PC-3 (cell line): Measurements from ENCODE around the gene C10orf71. TPM values are rescaled to one million over a fixed set of nuclear protein-coding genes. Genes with fewer than 3 reads are reported as not detected.

Experiments used
- ATAC-seq: fragments of 200-7000 bp; cut with Tn5 transposase; 2 replicates; pipeline ENCODE4 v1.9.1; 2020; ENCODE audit warnings: mild to moderate bottlenecking, moderate library complexity
- BruUV-seq: library from RNA; stranded (reverse); fragments of 400-500 nt; replicated peaks from 2 replicates; lab custom pipeline; 2021; lab: Mats Ljungman, UMichigan
- CTCF ChIA-PET: fragments of 300-600 bp; sonication (Branson Sonifier 250); formaldehyde crosslinking; loops from one replicate; lab custom pipeline; 2022; ENCODE audit warnings: antibody characterized with exemption; lab: Charles Lee
- POLR2A ChIA-PET: fragments of 300-600 bp; sonication (Branson Sonifier 250); formaldehyde crosslinking; loops from one replicate; lab custom pipeline; 2022; ENCODE audit warnings: antibody characterized with exemption; ENCODE audit not compliant: unreplicated experiment; lab: Charles Lee
- DNase-seq: peaks from one replicate; pipeline ENCODE4 v3.0.0-alpha.2; 2015
- H2AFZ ChIP-seq: fragments of 300-600 bp; sonication (generic); 2 replicates; pipeline ENCODE4 v1.6.0; 2016; ENCODE audit warnings: antibody characterized with exemption, low read length
- H3F3A ChIP-seq: fragments of 300-600 bp; sonication (generic); one replicate; pipeline ENCODE4 v1.6.0; 2017; ENCODE audit warnings: antibody characterized with exemption, low read length, control low read depth, mild to moderate bottlenecking; ENCODE audit not compliant: unreplicated experiment
- H3K27ac ChIP-seq: fragments of 300-600 bp; sonication (generic); 2 replicates; pipeline ENCODE4 v1.5.1; 2016; ENCODE audit warnings: mild to moderate bottlenecking, low read length
- H3K27me3 ChIP-seq: fragments of 300-600 bp; sonication (generic); 2 replicates; pipeline ENCODE4 v1.6.1; 2016; ENCODE audit warnings: low read length, mixed read lengths
- H3K36me3 ChIP-seq: fragments of 300-600 bp; sonication (generic); 2 replicates; pipeline ENCODE4 v1.6.1; 2016; ENCODE audit warnings: low read depth, mixed run types, low read length, mixed read lengths
- H3K4me1 ChIP-seq: fragments of 300-600 bp; sonication (generic); 2 replicates; pipeline ENCODE4 v1.5.1; 2016; ENCODE audit warnings: low read length; ENCODE audit not compliant: insufficient read depth
- H3K4me2 ChIP-seq: fragments of 300-600 bp; sonication (generic); 2 replicates; pipeline ENCODE4 v1.6.0; 2016; ENCODE audit warnings: low read length
- H3K4me3 ChIP-seq: fragments of 300-600 bp; sonication (generic); 2 replicates; pipeline ENCODE4 v1.5.1; 2016; ENCODE audit warnings: mild to moderate bottlenecking, low read length, mixed read lengths
- H3K79me2 ChIP-seq: fragments of 300-600 bp; sonication (generic); 2 replicates; pipeline ENCODE4 v1.6.1; 2017; ENCODE audit warnings: low read length, mixed read lengths
- H3K9ac ChIP-seq: fragments of 300-600 bp; sonication (generic); 2 replicates; pipeline ENCODE4 v1.6.0; 2016; ENCODE audit warnings: mild to moderate bottlenecking, low read length
- H3K9me2 ChIP-seq: fragments of 300-600 bp; sonication (generic); replicated peaks from 2 replicates; pipeline ENCODE4 v1.6.1; 2016; ENCODE audit warnings: mixed run types, low read length, mixed read lengths
- H3K9me3 ChIP-seq: fragments of 300-600 bp; sonication (generic); 2 replicates; pipeline ENCODE4 v1.6.1; 2016; ENCODE audit warnings: low read length, mixed read lengths
- H4K20me1 ChIP-seq: fragments of 300-600 bp; sonication (generic); 2 replicates; pipeline ENCODE4 v1.6.1; 2016; ENCODE audit warnings: low read length, mixed read lengths
- CTCF ChIP-seq: fragments of 300-600 bp; sonication (generic); conservative IDR thresholded peaks from 2 replicates; pipeline ENCODE4 v1.5.1; 2017; ENCODE audit warnings: antibody characterized with exemption, low read depth, mild to moderate bottlenecking, low read length
- EZH2 ChIP-seq: fragments of 300-600 bp; sonication (generic); IDR thresholded peaks from one replicate; pipeline ENCODE4 v1.6.1; 2017; ENCODE audit warnings: antibody characterized with exemption, mild to moderate bottlenecking, low read length; ENCODE audit not compliant: unreplicated experiment
- EZH2phosphoT487 ChIP-seq: fragments of 300-600 bp; sonication (generic); IDR thresholded peaks from 2 replicates; pipeline ENCODE4 v1.6.1; 2018; ENCODE audit warnings: mild to moderate bottlenecking, antibody characterized with exemption, low read length, borderline replicate concordance
- intact Hi-C: fragments of 100-400 bp; cut with micrococcal nuclease; formaldehyde crosslinking; loops from 2 replicates; pipeline ENCODE4 v1.9.0; 2023
- total RNA-seq: library from RNA; depleted of rRNA; stranded (reverse); fragments of >200 nt; gene quantifications from 2 replicates; pipeline ENCODE4 v1.2.3, GENCODE V29; 2014

The C10orf71 gene
- total RNA-seq, 1 experiment from 2014 or later, result not detected

- Histone ChIP-seq H3K9me3 (no peaks in the 10 kb centered on the region), H3K9ac (no peak overlapping the region), H3K27me3 (peaks cover 67% of the 10 kb centered on the region), H3K4me3 (no peak overlapping the region), H3K36me3 (no peaks in the 10 kb centered on the region), H3K4me2 (no peak overlapping the region), H3K9me2 (no peaks in the 10 kb centered on the region), H4K20me1 (no peaks in the 10 kb centered on the region), H3K4me1 (no peaks in the 10 kb centered on the region), H3F3A (no peaks in the 10 kb centered on the region), H3K79me2 (no peaks in the 10 kb centered on the region), H3K27ac (no peak overlapping the region), H2AFZ (no peak overlapping the region)
- no peak for ATAC-seq
- TF ChIP-seq EZH2, result no peak
- no peak for TF ChIP-seq CTCF
- TF ChIP-seq EZH2phosphoT487, result no peak
- no TSS peak for BruUV-seq
- no peak for DNase-seq
- CTCF ChIA-PET, result no interaction called here
- intact Hi-C loops, result no loop called here
- POLR2A ChIA-PET, result no interaction called here
Measured at GRCh38 chr10:49331431-49331830, 32.5 kb downstream of the C10orf71 start.

- no TSS peak for BruUV-seq
- DNase-seq, result no peak
- TF ChIP-seq EZH2phosphoT487 (no peak), CTCF (no peak)
- CTCF ChIA-PET, result no interaction called here
- H3K79me2 ChIP-seq, result no peaks in the 10 kb centered on the region
- H3K9me3 ChIP-seq, result no peaks in the 10 kb centered on the region
- no peak overlapping the region for H3K9ac ChIP-seq
- H2AFZ ChIP-seq, result no peak overlapping the region
- no peaks in the 10 kb centered on the region for H4K20me1 ChIP-seq
- H3K27ac ChIP-seq, result no peak overlapping the region
- no peaks in the 10 kb centered on the region for H3K36me3 ChIP-seq
- H3K4me2 ChIP-seq, result no peak overlapping the region
- POLR2A ChIA-PET, result no interaction called here
- intact Hi-C loops, result no loop called here
- no peaks in the 10 kb centered on the region for H3K9me2 ChIP-seq
- H3F3A ChIP-seq, result no peaks in the 10 kb centered on the region
- H3K4me3 ChIP-seq, result no peak overlapping the region
- H3K4me1 ChIP-seq, result no peaks in the 10 kb centered on the region
- H3K27me3 ChIP-seq, result peaks cover 68% of the 10 kb centered on the region
- ATAC-seq, result no peak
Measured at GRCh38 chr10:49332333-49332732, 33.4 kb downstream of the C10orf71 start.

DNA sequence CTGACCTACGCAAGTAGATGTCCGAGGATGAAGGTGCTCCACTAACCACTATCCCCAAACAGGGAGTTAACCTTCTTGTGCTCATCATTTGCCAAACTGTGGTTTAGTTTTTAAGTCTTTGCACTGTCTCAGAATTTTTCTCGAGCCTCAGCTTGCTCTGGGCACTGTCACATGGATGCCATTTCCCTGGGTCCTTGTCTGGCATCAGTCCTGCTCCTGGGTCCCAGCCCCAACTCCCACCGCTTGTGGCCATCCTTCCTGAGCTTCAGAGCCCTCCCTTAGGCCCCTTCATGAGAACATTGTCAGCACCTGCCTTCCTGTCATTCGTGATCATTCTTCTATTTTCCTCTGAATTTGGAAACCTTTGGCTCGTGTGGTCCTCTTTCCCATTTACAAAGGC lies 33.8 kb downstream of the C10orf71 start:
- H3K9me3 ChIP-seq, result no peaks in the 10 kb centered on the region
- H3K9ac ChIP-seq, result no peak overlapping the region
- H3F3A ChIP-seq, result no peaks in the 10 kb centered on the region
- intact Hi-C loops, result no loop called here
- H3K27ac ChIP-seq, result no peak overlapping the region
- no TSS peak for BruUV-seq
- no peak overlapping the region for H3K4me3 ChIP-seq
- no peaks in the 10 kb centered on the region for H3K36me3 ChIP-seq
- H3K27me3 ChIP-seq, result peaks cover 68% of the 10 kb centered on the region
- H3K79me2 ChIP-seq, result no peaks in the 10 kb centered on the region
- POLR2A ChIA-PET, result no interaction called here
- no peak for DNase-seq
- no peaks in the 10 kb centered on the region for H3K4me1 ChIP-seq
- no peaks in the 10 kb centered on the region for H4K20me1 ChIP-seq
- no peak overlapping the region for H2AFZ ChIP-seq
- CTCF ChIA-PET, result no interaction called here
- no peak for TF ChIP-seq CTCF
- no peak for TF ChIP-seq EZH2phosphoT487
- TF ChIP-seq EZH2, result no peak
- no peak overlapping the region for H3K4me2 ChIP-seq
- no peaks in the 10 kb centered on the region for H3K9me2 ChIP-seq
- ATAC-seq, result no peak
